A549 (cell line): Measurements from ENCODE around the gene PRELID3B. TPM values are rescaled to one million over a fixed set of nuclear protein-coding genes. Genes with fewer than 3 reads are reported as not detected.

Experiments
- ATAC-seq, 2 experiments: fragments of 200-7000 bp in 1 of 2; fragments of >200 bp in 1 of 2; cut with Nextera tagmentation in 1 of 2; cut with Tn5 transposase in 1 of 2; 3 replicates each; pipeline versions ENCODE4 v1.8.0 to v1.9.1; 2018 to 2020; ENCODE audit warnings: mild to moderate bottlenecking in 1 of 2, moderate library complexity in 1 of 2
- CTCF ChIA-PET: fragments of 300-600 bp; sonication (Branson Sonifier 250); formaldehyde crosslinking; extraction: SDS; loops from one replicate; lab custom pipeline; 2021; ENCODE audit warnings: antibody characterized with exemption, inconsistent platforms; lab: Yijun Ruan, JAX
- POLR2A ChIA-PET: fragments of 350-600 bp; formaldehyde crosslinking; extraction: SDS; loops from one replicate; lab custom pipeline; 2021; ENCODE audit warnings: antibody characterized with exemption, inconsistent platforms; lab: Yijun Ruan, JAX
- DNase-seq, 2 experiments: peaks; one replicate each; pipeline versions ENCODE4 v3.0.0 to v3.0.0-alpha.2; 2011 to 2016; ENCODE audit warnings: low read depth in 1 of 2, low spot score in 1 of 2
- FAIRE-seq: peaks from 2 replicates; lab custom pipeline; 2011; peaks lifted over from hg19 to GRCh38; lab: Jason Lieb, UNC
- H3K27ac ChIP-seq, 2 experiments: fragments of >200 bp; sonication (Bioruptor Twin); formaldehyde crosslinking; 3 replicates each; pipeline ENCODE4 v1.5.1; 2016 to 2017
- H3K4me1 ChIP-seq: fragments of >200 bp; sonication (Bioruptor Twin); formaldehyde crosslinking; 3 replicates; pipeline ENCODE4 v1.6.1; 2016
- H3K4me2 ChIP-seq: fragments of >200 bp; sonication (Bioruptor Twin); formaldehyde crosslinking; 3 replicates; pipeline ENCODE4 v1.6.1; 2016
- H3K4me3 ChIP-seq: fragments of >200 bp; sonication (Bioruptor Twin); formaldehyde crosslinking; 3 replicates; pipeline ENCODE4 v1.5.1; 2016
- H3K9me3 ChIP-seq: fragments of >200 bp; sonication (Bioruptor Twin); formaldehyde crosslinking; 3 replicates; pipeline ENCODE4 v1.6.1; 2016
- BHLHE40 ChIP-seq: IDR thresholded peaks from 2 replicates; pipeline ENCODE4 v1.6.1; 2012; ENCODE audit warnings: low read depth, low read length, inconsistent platforms
- CBX2 ChIP-seq: fragments of 200-600 bp; sonication (generic); IDR thresholded peaks from 2 replicates; pipeline ENCODE4 v1.6.1; 2016; ENCODE audit warnings: low read depth, mild to moderate bottlenecking, borderline replicate concordance
- CBX8 ChIP-seq: fragments of 200-600 bp; sonication (generic); IDR thresholded peaks from 2 replicates; pipeline ENCODE4 v1.6.1; 2016
- EHF ChIP-seq: fragments of 250-450 bp; sonication (Bioruptor Pico); IDR thresholded peaks from 2 replicates; pipeline ENCODE4 v1.5.0; 2020; ENCODE audit warnings: mild to moderate bottlenecking
- ELK1 ChIP-seq: fragments of 150-350 bp; IDR thresholded peaks from 2 replicates; pipeline ENCODE4 v1.6.1; 2014; ENCODE audit warnings: low read depth, mild to moderate bottlenecking, low read length
- GATA3 ChIP-seq: IDR thresholded peaks from 2 replicates; pipeline ENCODE4 v1.6.1; 2012; ENCODE audit warnings: borderline replicate concordance
- HDAC2 ChIP-seq: fragments of 200-600 bp; sonication (generic); IDR thresholded peaks from 2 replicates; pipeline ENCODE4 v1.6.1; 2016
- MAZ ChIP-seq: fragments of 150-350 bp; IDR thresholded peaks from 2 replicates; pipeline ENCODE4 v1.6.1; 2014; ENCODE audit warnings: antibody characterized with exemption, low read depth, low read length, borderline replicate concordance
- PBX3 ChIP-seq: IDR thresholded peaks from 2 replicates; pipeline ENCODE4 v1.6.1; 2012
- PHF8 ChIP-seq: fragments of 200-600 bp; sonication (generic); IDR thresholded peaks from 2 replicates; pipeline ENCODE4 v1.6.1; 2016; ENCODE audit warnings: low read depth, mild to moderate bottlenecking, antibody characterized with exemption, moderate library complexity, borderline replicate concordance
- POLR2AphosphoS2 ChIP-seq: conservative IDR thresholded peaks from 2 replicates; pipeline ENCODE4 v1.6.1; 2012; ENCODE audit warnings: low read length, improper control_type of control experiment, inconsistent platforms
- SMC3 ChIP-seq: fragments of >200 bp; sonication (Bioruptor Twin); formaldehyde crosslinking; IDR thresholded peaks from 3 replicates; pipeline ENCODE4 v1.6.1; 2018; ENCODE audit warnings: inconsistent platforms
- ZSCAN20 ChIP-seq: fragments of 250-450 bp; sonication (Bioruptor Pico); IDR thresholded peaks from 2 replicates; pipeline ENCODE4 v1.8.0; 2022; ENCODE audit warnings: mild to moderate bottlenecking, moderate library complexity
- WGBS: methylation state at CpG from one replicate; pipeline ENCODE4 v1.1.6; 2017; ENCODE audit errors: missing lambda C conversion rate; 5-methylcytosine and 5-hydroxymethylcytosine counted together
- polyA plus RNA-seq, 4 experiments: library from polyadenylated mRNA; depleted of rRNA in 3 of 4; stranded (reverse); fragments of >200 nt; fragmentation: RNase III in 1 of 4; extraction: RNeasy Plus Mini Kit Qiagen cat#74134 plus additional on column Dnase treatment in 1 of 4; gene quantifications; 2 replicates in 3 of 4; 3 replicates in 1 of 4; pipeline ENCODE4 v1.2.3, GENCODE V29; 2011 to 2017
- TF ChIP-seq, protein P1 (sequence below): fragments of 200-600 bp; sonication (generic); IDR thresholded peaks from 2 replicates; pipeline ENCODE4 v1.6.1; 2016; ENCODE audit warnings: antibody characterized with exemption, mild to moderate bottlenecking, moderate library complexity
- TF ChIP-seq, protein P2 (sequence below): IDR thresholded peaks from 2 replicates; pipeline ENCODE4 v1.6.1; 2012
- TF ChIP-seq, protein P3 (sequence below): fragments of 250-450 bp; sonication (Bioruptor Pico); IDR thresholded peaks from 2 replicates; pipeline ENCODE4 v1.5.0; 2020; ENCODE audit warnings: low read depth, mild to moderate bottlenecking, moderate library complexity
- TF ChIP-seq, protein P4 (sequence below): fragments of >200 bp; sonication (Bioruptor Twin); formaldehyde crosslinking; IDR thresholded peaks from 2 replicates; pipeline ENCODE4 v1.6.1; 2016
- TF ChIP-seq, protein P5 (sequence below): fragments of 450-650 bp; IDR thresholded peaks from 2 replicates; pipeline ENCODE4 v1.6.1; 2014; ENCODE audit warnings: antibody characterized with exemption

The PRELID3B gene
- polyA plus RNA-seq, 2 of the 4 experiments (the other 2 are of a cell fraction) = 85.6 to 143 TPM

GRCh38 chr20:59086923-59087322, 44.3 kb upstream of the PRELID3B start:
- Histone ChIP-seq H3K4me3 (no peak overlapping the region), H3K4me1 (no peaks in the 10 kb centered on the region), H3K9me3 (no peaks in the 10 kb centered on the region), H3K27ac (no peak overlapping the region), H3K4me2 (no peak overlapping the region)
- ChIA-PET CTCF (interaction anchor here (0.6 to 3.3 kb wide), 36 partner anchors 10 to 574 kb away, joined by 3 to 37 read pairs (median 6); partner anchors contain the start of genes ATP5F1E and GNAS), POLR2A (no interaction called here)
- FAIRE-seq (no peak), ATAC-seq (no peak), DNase-seq (no peak)
- WGBS = 39% methylated on average over 5 of the region's 5 CpGs
- no peak for TF ChIP-seq PHF8
- no peak for TF ChIP-seq HDAC2
- TF ChIP-seq EHF (CRISPR knock-in tag) = no peak
- TF ChIP-seq SMC3 = no peak
- TF ChIP-seq, protein P1, sequence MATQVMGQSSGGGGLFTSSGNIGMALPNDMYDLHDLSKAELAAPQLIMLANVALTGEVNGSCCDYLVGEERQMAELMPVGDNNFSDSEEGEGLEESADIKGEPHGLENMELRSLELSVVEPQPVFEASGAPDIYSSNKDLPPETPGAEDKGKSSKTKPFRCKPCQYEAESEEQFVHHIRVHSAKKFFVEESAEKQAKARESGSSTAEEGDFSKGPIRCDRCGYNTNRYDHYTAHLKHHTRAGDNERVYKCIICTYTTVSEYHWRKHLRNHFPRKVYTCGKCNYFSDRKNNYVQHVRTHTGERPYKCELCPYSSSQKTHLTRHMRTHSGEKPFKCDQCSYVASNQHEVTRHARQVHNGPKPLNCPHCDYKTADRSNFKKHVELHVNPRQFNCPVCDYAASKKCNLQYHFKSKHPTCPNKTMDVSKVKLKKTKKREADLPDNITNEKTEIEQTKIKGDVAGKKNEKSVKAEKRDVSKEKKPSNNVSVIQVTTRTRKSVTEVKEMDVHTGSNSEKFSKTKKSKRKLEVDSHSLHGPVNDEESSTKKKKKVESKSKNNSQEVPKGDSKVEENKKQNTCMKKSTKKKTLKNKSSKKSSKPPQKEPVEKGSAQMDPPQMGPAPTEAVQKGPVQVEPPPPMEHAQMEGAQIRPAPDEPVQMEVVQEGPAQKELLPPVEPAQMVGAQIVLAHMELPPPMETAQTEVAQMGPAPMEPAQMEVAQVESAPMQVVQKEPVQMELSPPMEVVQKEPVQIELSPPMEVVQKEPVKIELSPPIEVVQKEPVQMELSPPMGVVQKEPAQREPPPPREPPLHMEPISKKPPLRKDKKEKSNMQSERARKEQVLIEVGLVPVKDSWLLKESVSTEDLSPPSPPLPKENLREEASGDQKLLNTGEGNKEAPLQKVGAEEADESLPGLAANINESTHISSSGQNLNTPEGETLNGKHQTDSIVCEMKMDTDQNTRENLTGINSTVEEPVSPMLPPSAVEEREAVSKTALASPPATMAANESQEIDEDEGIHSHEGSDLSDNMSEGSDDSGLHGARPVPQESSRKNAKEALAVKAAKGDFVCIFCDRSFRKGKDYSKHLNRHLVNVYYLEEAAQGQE = no peak
- no peak for TF ChIP-seq PBX3
- TF ChIP-seq, protein P2, sequence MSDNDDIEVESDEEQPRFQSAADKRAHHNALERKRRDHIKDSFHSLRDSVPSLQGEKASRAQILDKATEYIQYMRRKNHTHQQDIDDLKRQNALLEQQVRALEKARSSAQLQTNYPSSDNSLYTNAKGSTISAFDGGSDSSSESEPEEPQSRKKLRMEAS = no peak
- no peak for TF ChIP-seq BHLHE40
- no peak for TF ChIP-seq ELK1
- no peak for TF ChIP-seq POLR2AphosphoS2
- TF ChIP-seq ZSCAN20 (CRISPR knock-in tag) = no peak
- TF ChIP-seq CBX2 = no peak
- no peak for TF ChIP-seq GATA3
- no peak for TF ChIP-seq CBX8
- TF ChIP-seq MAZ = no peak
- TF ChIP-seq, protein P3, sequence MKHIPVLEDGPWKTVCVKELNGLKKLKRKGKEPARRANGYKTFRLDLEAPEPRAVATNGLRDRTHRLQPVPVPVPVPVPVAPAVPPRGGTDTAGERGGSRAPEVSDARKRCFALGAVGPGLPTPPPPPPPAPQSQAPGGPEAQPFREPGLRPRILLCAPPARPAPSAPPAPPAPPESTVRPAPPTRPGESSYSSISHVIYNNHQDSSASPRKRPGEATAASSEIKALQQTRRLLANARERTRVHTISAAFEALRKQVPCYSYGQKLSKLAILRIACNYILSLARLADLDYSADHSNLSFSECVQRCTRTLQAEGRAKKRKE = no peak
- TF ChIP-seq, protein P4, sequence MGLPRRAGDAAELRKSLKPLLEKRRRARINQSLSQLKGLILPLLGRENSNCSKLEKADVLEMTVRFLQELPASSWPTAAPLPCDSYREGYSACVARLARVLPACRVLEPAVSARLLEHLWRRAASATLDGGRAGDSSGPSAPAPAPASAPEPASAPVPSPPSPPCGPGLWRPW = no peak
- TF ChIP-seq, protein P5, sequence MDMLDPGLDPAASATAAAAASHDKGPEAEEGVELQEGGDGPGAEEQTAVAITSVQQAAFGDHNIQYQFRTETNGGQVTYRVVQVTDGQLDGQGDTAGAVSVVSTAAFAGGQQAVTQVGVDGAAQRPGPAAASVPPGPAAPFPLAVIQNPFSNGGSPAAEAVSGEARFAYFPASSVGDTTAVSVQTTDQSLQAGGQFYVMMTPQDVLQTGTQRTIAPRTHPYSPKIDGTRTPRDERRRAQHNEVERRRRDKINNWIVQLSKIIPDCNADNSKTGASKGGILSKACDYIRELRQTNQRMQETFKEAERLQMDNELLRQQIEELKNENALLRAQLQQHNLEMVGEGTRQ = no peak
